GM12874 (cell line): ENCODE measurements around the gene ABCG2.

Experiments
- TF ChIP-seq, protein P1 (sequence below): IDR thresholded peaks from 2 replicates; pipeline ENCODE4 v1.5.1; 2011; ENCODE audit warnings: low read depth, mild to moderate bottlenecking, control low read depth, low read length, moderate library complexity; ENCODE audit not compliant: insufficient read depth

ABCG2 gene

DNA sequence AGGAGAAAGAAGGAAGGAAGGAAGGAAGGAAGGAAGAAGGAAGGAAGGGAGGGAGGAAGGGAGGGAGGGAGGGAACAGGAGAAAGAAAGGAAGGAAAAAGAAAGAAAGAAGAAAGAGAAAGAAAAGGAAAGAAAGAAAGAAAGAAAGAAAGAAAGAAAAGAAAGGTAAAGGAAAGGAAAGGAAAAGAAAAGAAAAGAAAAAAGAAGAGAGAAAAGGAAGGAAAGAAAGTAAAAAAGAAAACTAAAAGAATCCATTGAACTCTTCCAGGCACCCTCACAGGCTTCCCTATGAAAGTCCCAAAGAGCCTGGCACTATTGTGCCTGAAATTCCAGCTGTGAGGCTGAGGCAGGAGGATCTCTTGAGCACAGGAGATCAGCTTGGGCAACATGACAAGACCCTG is 11.5 kb downstream of the ABCG2 start:
- TF ChIP-seq, protein P1, sequence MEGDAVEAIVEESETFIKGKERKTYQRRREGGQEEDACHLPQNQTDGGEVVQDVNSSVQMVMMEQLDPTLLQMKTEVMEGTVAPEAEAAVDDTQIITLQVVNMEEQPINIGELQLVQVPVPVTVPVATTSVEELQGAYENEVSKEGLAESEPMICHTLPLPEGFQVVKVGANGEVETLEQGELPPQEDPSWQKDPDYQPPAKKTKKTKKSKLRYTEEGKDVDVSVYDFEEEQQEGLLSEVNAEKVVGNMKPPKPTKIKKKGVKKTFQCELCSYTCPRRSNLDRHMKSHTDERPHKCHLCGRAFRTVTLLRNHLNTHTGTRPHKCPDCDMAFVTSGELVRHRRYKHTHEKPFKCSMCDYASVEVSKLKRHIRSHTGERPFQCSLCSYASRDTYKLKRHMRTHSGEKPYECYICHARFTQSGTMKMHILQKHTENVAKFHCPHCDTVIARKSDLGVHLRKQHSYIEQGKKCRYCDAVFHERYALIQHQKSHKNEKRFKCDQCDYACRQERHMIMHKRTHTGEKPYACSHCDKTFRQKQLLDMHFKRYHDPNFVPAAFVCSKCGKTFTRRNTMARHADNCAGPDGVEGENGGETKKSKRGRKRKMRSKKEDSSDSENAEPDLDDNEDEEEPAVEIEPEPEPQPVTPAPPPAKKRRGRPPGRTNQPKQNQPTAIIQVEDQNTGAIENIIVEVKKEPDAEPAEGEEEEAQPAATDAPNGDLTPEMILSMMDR: no peak

DNA sequence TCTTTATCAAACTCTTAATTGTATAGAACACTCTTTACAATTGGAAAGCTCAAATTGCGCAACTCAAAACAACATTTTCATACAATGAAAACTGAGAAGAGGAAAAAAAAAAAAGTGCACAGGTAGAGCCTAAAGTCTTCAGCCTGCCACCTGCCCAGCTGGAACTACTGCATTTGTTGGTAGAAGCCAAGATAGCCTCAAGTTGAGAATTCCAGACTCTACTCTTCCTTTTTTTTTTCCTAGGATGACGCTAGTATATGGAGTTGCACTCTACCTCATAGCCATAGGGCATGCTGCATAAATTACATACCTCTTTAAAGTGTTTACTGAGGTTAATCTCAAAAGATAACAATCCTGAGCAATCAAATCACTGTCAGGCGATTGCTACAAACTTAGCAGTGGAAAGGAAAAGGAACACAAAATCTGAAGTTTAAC is 13.6 kb downstream of the ABCG2 start:
- TF ChIP-seq, protein P1: no peak

DNA sequence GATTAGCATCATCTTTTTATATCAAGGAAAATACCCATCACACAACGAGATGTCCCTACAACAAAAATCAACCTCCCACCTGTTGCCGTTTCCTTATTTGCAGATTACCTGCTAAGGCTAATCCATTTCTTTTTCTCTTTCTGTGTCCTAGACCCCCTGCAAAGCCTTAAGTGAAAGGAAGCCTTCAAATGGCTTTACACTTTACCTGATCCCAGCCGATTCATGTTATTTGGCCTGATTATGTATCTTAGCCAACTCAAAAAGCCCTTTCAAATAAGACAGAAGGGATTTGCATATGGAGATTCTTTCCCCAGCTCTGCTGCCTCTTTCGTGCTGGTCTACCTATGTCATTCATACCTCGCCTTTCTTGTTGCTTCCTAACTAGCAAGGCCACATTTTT is 14.4 kb downstream of the ABCG2 start:
- TF ChIP-seq, protein P1: no peak

DNA sequence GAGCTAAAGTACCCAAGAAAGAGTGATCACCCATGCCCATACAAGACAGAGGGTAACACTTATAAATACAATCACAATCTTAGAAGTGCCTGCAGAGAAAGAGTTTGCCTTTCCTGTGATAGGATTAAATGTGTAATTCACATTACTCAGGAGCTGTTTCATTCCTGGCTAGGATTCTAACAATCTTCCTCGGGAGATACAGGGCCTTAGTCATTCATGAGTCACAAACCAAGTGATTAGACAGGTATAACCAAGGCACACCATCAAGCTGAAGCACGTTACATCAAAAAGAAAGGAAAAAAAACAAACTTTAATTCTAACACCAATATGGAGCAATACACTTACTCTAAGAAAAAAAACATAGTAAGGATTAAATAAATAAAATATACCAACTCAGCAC is 14.9 kb downstream of the ABCG2 start:
- TF ChIP-seq, protein P1: no peak

DNA sequence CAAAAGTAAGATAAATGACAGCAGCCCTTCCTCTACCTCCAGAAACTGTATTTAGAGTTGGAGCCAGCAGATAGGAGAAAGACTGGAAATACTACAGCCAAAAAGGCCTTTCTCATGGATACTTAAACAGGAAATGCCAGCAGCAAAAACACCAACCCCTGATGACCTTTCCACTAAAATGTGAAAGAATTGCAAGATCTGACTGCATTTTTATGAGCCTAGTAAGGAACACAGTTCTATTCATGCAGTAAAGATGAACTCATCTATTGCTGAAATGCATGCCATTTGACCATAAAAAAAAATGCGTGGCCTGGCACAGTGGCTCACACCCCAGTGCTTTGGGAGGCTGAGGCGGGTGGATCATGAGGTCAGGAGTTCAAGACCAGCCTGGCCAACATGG is 19.9 kb downstream of the ABCG2 start:
- TF ChIP-seq, protein P1: no peak

DNA sequence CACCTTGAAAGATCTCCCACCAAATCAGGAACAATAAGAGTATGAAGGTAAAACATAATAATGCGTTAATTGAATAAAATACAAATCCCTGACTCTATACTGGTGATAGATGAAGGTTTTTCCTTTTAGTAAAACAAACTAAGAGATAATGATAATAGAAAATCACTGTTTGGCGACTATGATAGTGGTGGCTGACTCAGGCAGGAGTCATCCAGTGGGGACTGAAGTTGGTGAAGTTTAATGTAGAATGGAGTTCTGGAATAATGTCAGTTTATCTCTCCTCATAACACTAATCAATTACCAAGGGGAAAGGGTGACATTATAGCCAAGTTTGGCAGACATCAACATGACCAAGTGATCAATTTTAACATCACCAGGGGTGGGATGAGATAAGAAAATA is 21.3 kb downstream of the ABCG2 start:
- TF ChIP-seq, protein P1: no peak

DNA sequence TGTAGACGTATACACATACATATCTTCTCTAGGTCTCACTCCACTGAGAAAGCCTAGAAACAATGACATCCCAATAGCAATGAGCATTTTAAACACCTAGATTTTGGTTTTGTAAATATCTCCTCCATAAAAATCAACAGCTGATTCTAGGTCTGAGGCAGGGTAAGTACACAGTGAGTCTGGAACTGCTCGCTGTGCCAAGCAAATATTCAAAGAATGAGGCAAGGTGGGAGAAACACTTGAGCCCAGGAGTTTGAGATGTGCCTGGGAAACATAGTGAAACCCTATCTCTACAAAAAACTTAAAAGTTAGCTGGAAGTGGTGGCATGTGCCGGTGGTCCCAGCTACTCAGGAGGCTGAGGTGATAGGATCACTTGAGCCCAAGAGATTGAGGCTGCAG is 22.2 kb downstream of the ABCG2 start:
- TF ChIP-seq, protein P1: no peak

DNA sequence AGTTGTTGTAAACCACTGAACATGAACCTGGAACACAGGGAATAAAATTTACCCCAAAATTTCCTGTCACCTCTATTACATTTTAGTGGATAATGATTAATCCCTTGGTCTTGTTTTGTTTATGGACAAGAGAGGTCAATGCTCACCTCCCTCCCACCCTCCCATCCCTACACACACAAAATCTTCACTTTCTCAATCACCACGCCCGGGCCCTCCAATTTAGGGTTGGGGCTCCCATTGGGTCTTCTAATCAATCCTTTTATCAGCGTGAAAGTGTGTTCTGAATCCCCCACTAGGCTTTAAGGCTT is 23.1 kb downstream of the ABCG2 start:
- TF ChIP-seq, protein P1: no peak
